Uterus (tissue), 2 donors: ENCODE data around the gene FOSL2.

Source experiments
- POLR2A ChIP-seq, 2 donors: fragments of 450-650 bp; IDR thresholded peaks; one replicate each; pipeline ENCODE4 v1.6.1; 2016; ENCODE audit warnings: antibody characterized with exemption in 2 of 2, mild to moderate bottlenecking in 1 of 2, moderate library complexity in 1 of 2
- TF ChIP-seq, protein P1 (sequence below), 4 experiments: fragments of 200-600 bp in 2 of 4; fragments of 450-650 bp in 2 of 4; sonication (generic) in 2 of 4; IDR thresholded peaks; one replicate each; pipeline ENCODE4 v1.5.1; 2016 to 2019; ENCODE audit warnings: antibody characterized with exemption in 4 of 4, mild to moderate bottlenecking in 2 of 4, moderate library complexity in 1 of 4

DNA sequence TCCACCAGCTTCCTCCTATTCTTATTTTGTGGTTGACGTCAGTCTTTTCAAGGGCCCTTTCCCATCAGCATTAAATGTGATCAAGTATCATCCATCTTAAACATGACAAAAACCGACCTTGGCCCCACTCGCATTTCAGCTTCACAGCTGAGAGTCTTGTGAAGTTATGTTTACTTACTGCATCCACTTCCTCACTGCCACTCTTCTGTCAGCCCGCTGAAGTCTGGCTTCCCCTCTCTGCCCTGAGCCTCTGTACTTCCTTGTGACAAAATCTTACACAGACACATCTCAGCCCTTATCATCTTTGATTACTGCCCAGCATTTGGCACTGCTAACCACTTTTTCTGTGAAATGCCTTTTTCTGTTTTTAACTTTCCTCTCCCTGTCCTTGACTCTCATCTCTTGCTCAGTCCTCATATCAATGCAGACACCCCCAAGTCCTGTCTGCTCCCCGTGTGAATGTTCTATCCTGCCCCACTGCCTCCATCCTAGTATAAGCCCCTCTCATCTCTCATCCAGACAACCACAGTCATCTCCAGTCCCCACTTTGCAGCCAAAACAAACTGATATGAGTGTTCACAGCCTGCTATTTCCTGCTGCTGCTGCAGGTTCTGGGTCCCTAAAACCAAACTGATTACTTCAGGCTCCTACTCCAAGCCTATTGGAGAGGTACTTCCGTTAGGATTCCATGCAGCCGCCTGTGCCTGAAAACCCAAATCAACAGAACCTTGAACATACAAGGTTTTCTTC, 31.4 kb downstream of the FOSL2 start:
- TF ChIP-seq, protein P1, sequence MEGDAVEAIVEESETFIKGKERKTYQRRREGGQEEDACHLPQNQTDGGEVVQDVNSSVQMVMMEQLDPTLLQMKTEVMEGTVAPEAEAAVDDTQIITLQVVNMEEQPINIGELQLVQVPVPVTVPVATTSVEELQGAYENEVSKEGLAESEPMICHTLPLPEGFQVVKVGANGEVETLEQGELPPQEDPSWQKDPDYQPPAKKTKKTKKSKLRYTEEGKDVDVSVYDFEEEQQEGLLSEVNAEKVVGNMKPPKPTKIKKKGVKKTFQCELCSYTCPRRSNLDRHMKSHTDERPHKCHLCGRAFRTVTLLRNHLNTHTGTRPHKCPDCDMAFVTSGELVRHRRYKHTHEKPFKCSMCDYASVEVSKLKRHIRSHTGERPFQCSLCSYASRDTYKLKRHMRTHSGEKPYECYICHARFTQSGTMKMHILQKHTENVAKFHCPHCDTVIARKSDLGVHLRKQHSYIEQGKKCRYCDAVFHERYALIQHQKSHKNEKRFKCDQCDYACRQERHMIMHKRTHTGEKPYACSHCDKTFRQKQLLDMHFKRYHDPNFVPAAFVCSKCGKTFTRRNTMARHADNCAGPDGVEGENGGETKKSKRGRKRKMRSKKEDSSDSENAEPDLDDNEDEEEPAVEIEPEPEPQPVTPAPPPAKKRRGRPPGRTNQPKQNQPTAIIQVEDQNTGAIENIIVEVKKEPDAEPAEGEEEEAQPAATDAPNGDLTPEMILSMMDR (IDR thresholded peaks at IDR 0.05): no peak
- no peak for TF ChIP-seq POLR2A (IDR thresholded peaks at IDR 0.05)
